NCI-H774 (cell line): Measurements from ENCODE around the gene ZBTB22.

Experiments
- DNase-seq: peaks from one replicate; lab custom pipeline; 2025; lab: John Stamatoyannopoulos, UW

The ZBTB22 gene

DNA sequence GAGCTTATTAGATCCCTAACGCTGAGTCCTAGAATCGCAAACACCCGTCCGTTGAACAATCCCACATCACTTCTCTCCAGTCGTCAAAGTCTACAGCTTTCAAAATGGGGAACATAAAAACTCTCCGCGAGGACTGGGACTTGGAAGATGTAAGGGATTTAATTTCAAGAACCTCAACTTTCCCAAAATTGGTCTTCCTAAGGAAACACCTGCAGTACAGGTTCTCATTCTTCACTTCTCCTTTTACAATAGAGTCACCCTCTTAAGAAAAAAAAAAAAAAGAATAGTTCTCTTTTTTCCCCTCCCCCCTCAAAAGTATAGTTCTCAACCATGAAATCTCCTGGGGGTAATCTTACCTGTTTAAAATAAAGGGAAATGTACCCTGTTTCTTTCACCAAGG, 6.6 kb upstream of the ZBTB22 start:
- DNase-seq, result no peak

DNA sequence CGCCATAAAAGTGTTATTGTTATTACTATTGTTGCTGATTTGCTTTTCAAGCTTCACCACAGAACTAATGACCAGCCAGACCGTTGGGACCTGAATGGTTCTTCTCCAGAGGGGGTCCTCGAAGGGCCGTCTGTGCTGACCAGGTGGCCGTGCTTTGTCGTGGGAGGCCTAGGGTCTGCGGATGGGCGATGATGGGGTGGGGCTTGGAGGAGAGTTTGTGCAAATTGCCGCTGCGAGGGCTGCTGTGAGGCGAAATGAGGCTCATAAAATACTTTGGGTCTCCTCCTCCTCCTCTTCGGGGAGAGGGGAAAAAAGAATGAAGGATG, 6.0 kb upstream of the ZBTB22 start:
- no peak for DNase-seq

DNA sequence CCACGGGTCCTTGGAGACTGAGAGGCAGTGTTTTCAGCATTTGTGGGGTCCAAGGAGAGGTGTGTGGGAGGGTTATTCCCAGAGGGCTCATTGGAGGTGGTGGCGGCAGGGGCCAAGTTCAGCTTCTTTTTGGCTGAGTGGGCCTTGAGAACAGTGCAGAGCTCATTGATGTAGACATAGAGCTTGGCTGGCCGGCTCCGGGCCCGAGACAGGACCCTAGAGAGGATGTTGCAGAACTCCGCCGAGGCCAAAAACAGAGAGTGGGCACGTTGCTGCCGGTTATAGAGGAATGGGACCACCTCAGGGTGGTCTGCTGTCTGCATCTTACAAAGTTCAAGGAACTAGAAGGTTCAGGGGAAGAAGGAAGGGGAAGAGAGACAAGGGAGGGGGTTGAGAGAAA, 3.7 kb upstream of the ZBTB22 start:
- DNase-seq, result no peak

DNA sequence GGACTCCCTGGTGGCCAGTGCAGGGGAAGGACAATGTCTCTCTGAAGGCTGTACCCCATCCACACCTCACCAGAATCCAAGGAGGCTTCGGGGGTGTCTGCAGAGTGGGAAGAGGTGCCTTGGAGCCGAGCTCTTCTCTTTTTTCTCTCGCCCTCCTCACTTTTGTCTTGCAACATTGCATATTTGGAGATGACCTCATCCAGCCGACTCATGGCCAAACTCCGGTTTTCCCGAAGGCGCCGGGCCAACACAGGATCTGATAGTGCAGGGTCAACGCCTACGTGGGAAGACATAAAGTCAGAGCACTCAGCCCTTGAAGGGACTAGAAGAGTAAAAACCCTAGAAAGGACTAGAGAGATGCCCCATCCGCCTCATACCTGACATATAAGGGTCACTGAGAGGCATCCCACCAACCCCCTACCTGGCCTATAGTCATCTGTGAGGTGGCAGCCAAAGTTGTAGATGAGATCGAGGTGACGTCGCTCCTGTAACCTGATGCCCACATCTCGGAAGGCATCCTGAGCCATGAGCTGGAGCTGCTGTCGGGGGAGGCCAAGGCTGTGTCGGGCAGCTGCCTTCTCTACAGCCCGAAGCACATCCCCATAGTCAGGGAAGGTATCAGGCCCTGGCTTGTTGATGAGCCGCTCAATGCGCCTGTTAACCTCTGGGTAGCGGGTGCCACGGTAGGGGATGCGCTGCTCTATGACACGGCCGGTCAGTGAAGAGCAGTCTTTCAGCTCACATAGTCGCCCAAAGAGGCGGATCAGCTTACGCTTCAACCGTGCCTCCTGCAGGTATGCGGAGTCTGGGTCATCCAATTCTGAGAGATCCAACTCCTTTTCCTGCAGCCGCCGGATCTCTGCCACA, 3.0 kb upstream of the ZBTB22 start:
- no peak for DNase-seq

DNA sequence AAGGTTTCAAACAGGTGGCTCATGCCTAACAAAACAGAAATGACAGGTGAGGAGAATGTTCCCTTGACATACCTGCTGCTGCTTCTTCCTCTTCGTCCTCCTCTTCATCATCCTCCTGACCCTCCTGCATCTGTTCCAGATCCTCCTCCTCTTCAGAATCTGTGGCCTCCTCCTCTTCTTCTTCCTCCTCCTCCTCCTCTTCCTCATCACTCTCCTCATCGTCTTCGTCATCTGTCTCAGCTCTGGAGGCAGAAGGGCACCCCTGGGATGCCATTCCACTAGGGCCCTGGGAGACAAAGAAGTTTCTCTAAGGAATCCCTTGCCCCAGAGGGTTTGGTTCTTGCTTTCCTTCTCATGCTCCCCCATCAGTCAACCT, 2.4 kb upstream of the ZBTB22 start:
- DNase-seq, result no peak

DNA sequence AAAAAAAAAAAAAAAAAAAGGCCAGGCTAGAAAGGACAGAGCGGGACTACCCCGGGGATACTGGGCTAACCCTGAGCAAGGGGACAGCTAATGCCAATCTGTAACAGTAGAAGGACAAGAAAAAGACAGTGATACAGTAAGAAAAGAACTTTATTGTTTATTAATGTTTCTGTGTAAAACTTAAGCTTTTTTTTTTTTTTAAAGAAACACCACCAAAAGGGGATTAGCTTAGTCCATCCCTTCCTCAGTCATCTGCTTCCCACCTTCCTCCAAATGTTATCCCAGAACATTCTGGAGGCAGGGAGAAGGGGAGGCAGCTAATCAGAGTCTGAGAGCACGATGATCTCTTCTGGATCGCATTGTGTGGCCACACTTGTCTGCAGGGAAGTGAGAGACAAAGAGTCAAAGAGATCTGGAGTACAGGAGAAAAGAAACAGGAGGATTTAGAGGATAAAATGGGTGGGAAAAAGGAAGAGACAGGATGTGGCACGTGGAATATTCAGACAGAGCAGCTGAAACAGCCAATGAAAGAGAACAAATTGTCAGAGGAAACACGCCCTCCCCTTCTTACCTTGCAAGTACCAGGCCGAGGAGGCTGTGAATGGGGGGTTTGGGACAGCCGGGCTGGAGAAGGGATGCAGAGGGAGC, 1.0 kb upstream of the ZBTB22 start:
- no peak for DNase-seq

DNA sequence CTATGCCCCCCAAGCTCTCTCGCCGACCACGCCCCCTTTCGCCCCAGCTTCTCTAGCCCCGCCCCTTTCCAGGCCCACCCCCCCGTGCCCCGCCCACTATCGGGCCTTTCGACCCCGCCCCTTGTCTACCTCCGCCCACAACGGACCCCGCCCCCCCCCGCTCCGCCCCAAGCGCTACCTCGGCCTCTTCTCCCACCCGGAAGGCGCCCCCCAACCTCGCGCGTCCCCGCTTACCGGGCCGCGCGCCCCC, 200 bp downstream of the ZBTB22 start:
- DNase-seq, result no peak

DNA sequence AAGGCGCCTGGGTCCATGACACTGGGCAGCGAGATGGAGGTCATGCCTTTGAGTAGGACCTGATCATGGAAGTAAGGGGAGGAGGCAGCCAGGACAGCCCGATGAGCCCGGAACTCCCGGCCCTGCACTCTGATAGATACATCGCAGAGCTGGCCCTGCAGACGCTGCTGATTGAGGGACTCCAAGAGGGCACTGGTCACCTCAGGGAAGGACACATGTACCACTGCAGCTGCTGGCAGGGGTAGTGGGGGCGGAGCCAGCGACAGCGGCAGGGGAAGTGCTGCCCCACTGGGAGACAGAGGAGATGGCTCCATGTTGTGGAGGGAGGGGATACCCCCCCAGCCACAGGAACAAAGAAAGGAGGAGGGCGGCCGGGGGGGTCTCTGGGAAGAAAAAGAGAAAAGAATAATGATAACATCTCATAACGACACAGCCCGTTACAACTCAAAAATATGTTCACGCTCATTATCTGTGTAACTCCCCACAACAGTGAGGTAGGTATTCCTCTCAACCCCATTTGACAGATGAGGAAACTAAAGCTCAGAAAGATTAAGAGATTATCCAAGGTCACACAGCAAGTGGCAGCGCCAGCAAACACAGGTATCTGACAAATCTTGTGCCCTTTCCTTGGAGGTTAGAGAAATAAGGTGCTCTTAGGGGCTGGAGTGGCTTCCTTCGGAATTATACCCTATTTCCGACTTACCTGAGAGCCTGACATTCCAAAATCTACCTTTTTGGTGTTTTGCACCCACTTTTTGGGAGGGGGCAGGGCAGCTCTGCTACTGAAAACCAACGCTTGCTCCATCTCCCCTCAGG, 733 bp downstream of the ZBTB22 start:
- no peak for DNase-seq

DNA sequence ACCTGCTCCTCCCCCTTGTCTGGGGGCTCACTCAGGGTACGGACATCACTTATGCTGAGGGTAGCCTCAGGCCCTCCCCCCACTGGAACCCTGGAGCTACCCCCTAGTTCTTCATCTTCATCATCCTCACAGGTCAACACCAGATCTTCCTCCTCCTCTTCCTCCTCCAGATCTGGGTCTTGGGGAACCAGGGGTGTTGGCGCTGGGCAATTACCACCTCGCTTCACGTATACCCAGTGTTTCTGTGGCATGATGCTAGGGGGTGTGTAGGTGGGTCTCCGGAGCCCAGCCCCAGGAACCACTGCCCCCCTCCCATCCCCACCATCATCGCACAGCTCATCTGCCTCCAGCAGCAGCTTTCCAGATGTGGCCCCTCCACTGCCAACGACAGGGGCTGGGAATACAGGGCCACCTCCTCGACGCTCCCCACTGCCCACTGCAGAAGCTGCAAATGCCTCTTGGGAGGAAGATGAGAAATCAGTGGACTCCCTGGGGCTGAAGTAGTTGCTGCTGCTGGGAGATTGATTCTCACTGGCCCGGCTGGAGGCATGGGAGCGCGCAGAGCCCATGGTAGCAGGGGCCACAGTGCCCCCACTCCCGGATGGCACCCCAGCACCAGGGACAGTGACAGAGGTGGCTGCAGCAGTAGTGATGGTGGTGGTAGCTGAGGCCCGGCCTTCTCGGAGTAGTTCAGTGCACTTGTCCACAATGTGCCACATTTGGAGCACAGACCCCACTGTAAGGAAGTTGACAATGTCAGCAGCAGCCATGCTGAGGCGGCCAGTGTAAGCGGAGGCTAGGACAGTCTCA, 1.5 kb downstream of the ZBTB22 start:
- no peak for DNase-seq

DNA sequence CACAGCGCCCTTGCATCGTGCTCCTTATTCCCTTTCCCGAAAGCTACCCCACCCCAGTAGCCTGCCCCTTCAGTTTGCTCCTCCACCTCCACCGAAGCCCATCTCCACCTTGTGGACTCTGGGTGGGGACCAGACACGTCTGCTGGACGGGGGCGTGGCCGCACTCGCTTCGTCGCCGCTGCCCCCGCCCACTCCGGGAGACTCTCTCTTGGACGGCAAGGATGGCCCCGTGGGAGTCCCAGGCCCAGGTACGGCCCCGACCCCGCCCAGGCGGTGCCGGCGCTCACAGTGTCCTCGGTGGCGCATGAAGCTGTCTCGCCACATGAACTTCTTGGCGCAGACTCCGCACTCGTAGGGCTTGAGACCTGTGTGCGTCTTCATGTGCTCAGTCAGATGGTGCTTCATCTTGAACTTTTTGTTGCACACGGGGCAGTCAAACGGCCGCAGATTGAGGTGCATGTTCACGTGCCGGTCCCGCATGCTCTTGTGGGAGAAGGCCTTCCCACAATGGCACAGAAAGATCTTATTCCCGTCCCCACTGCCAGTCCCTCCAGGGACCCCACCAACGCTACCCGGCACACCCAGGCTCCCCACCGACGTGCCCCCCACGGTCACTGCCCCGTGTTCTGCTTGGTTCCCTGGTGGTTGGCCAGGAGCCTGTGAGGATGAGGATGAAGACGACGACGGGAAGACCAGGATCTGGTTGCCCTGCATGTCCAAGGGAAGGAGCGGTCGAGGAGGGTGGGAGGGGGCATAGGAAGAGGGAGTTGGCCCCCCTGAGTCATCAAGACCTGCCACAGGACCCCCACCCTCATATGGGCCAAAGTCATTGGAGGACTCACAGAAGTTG, 2.4 kb downstream of the ZBTB22 start:
- DNase-seq, result peak; percentile 24

DNA sequence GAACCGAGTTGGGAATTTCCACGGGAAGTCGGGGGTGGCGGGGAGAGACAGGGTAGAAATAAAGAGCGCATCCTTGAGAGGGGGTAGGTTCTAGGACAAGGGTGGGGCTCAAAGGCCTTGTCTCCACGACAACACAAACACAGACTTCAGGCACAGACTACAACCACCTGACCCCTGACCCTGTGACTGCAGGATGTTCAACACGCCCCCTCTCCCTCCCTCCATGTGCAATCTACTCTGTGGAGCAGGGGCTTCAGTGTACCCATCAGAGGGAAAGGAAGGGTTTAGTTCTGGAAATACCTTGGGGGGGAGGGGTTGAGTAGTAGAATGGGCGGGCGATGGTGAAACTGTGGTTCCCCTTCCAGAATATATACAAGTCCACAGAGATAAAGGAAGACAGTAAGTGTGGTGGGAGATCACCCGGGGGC, 3.0 kb downstream of the ZBTB22 start:
- peak; percentile 40 for DNase-seq

DNA sequence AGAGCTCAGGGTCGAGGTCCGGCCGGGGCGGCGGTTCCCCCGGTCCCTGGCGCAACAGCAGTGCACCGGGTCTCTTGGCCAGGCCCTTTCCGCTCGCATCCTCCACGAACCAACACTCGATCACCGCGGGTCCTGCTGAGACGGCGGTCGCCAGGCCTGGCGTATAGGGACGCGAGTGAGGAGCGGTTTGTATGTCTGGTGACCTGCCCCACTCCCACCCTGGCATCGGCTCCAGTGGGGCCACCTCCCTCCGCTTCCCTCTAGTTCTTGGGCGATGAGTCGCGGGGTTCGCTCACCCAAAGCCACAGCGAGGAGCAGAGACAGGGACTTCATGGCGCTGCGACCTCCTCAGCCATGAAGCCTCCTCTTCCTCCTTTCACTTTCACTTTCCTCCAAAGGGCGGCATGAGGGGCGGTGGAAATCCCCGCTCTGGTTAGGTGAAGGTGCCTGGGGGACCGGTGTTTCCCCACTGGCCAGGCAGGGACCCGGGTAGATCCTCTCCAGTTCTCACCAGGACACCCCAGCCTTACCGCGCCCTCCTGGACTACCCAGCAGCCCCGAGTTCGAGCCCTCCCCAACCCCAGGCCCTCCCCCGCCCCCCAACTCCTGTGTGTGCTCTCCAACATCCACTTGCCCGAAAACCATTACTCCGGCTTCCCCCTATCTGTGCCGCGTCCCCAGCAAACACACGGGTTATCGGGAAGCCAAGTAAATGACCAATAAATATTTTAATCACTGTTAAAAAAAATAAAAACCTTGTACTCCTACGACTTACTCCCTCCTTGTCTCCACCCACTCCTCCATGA, 3.6 kb downstream of the ZBTB22 start, which contains the start of gene TAPBP:
TAPBP (minus strand) TSS at position 370 of the 806 bp plus-strand sequence; CDS start at position 333, 37 bp downstream.
- DNase-seq, result peak; percentile 34

DNA sequence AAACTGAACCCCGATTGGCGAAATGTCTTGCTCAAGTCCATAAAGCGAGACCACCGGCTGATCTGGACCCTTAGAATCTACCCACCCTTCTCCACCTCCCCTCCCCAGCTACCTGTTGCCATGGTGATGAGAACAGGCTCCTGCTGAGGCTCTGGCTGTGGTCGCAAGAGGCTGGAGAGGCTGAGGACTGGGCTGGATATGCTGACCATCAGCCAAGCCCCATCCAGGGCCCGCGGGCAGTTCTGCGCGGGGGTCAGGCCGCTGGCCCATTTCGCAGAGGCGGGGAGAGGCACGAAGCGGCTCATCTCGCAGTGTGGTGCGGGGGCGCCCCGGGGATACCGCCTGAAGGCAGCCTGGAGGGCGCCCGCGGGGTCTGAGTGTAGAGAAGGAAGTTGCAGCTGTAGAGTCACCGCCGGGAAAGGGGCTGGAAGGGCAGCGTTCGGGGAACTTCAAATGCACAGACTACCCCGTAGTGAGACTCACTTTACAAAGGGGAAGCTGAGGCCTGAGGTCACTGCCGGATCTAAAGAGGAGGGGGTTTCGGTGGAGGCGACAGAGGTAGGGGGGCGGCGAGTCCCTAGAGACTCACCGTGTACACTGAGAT, 4.3 kb downstream of the ZBTB22 start:
- DNase-seq, result peak; percentile 51

DNA sequence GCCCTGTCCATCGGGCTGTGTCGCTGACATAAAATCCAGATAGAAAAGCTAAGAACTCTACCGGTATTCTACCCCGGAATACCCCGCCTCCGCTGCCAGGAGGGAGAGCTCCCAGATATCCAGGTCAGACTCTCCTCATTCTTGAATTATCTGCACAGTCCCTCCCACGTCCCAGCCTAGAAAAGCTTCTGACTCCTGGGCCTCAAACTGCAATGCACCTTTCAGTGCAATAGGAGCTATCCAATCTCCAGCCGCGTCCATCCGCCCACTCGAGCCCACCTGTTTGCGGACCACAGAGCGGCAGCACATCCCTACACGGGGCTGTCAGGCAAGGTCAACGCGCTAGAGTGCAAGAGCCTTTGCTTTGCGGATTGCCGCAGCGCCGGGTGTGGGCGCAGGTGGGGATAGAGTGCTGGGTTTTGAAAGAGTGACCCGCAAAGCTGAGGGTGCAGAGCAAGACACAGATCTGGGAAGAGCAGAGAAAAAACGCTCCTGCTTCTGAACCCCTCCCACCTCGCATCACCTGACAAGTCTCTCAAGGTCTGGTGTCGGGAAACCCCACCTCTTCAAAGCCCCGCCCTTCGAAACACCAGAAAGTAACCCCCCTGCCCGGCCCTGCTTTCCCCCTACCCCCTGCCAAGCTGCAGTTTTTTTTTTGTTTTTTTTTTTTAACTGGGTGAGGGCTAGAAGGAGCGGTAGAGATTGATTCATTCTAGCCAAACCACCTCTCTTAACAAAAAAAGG, 5.0 kb downstream of the ZBTB22 start:
- DNase-seq, result peak; percentile 87

DNA sequence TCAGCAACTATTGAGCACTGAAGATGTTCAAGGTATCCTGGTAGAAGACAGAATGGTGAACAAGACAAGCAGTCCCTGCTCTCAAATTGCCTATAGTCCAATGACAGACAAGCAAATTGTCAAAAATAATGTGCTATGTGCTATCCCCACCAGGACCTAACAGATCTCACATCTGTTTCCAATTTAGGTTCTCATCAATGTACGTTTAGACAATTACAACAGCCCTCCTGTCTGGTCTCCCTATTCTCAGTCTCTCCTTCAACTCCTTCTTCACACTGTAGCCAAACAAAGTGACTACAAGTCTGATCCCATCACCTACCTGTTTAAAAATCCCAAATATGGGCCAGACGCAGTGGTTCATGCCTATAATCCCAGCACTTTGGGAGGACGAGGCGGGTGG, 11.2 kb downstream of the ZBTB22 start:
- DNase-seq, result no peak

DNA sequence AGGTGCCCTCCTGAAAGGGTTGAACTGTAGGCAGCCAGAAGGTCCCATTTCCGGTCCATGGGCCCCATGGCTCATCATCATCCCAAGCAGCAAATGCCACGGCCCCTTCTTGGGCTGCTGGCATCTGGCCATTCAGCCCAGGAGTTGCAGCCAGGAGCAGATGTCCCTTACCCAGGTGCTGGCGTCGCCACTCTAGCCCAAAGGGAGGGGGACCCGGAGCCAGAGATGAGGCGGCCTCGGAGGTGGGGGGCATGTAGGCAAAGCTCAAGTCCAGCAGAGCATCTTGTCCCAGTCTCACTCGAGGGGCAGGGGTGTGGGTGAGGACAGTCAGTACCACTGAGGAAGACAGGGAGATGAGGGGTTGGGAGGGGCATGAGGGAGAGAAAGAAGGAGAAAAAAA, 12.5 kb downstream of the ZBTB22 start:
- DNase-seq, result no peak

DNA sequence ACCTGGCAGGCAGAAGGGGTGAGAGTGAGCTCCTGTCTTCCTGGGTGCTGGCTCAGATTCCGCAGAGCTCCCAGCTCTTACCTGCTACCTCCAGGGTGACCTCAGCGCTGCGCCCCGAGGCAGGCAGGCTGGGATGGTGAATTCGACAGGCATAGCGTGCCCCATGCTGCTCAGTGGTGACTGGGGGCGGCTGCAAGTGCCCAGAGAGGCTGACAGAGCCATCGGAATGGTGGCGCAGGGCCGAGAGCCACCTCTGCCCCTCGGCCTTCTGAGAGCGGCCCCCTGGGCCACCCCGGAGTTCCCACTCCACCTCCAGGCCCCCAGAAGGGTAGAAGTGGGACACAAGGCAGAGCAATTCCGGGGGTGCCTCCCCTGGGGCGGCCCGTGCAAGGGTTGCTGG, 13.3 kb downstream of the ZBTB22 start:
- DNase-seq, result no peak

DNA sequence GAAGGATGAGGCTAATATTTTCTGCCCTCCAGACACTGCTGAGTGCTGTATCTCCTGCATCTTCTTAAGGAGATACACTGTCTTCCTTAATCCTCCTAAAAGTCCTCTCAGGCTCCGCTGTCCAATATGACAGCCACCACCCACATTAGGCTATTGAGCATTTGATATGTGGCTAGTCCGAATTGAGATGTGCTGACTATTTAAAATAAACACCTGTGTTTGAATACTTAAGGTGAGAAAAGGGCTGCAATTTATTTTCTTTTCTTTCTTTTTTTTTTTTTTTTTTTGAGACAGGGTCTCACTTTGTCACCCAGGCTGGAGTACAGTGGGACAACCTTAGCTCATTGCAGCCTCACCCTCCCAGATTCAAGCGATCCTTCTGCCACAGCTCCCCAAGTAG, 15.7 kb downstream of the ZBTB22 start:
- no peak for DNase-seq

DNA sequence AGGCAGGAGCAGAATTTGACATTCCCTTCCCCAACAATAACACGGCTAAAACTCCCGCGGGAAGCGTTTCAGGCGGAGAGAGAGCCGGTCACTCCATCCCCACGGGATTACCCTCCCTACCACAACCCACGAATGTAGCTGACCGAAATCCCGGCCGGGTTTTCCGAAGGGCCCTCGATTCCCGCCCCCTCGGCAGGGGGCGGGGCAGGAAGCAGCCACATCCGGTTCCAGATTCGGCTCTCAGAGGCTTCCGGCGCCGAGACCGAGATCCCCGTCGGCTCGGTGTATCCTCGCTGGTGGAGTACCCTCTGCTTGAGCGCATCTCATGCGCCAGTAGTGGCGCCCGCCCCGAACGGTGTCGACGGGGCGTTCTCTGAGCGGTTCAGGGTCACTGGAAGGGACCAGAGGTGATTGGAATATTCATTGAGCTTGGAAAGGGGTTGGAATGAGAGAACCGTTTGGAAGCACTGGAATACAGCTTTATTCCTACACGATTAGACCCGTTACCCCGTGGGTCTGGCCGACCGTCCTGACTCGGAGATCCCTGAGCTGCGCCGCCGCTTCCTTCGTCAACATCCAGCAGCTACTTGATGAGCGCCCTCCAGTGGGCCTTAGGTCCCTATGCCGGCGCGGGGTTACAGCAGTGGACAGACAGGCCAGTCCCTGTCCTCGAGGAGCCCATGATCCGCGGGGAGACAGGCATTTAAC, 18.2 kb downstream of the ZBTB22 start:
- peak; percentile 90 for DNase-seq
